Astrocyte (in vitro differentiated cells and primary cell): ENCODE measurements around the gene BRD7. TPM values are rescaled to one million over a fixed set of nuclear protein-coding genes. Genes with fewer than 3 reads are reported as not detected.

Experiments
- DNase-seq: peaks from one replicate; pipeline ENCODE4 v3.0.0-alpha.2; 2010; ENCODE audit warnings: low read depth
- FAIRE-seq: peaks from 2 replicates; lab custom pipeline; 2011; peaks lifted over from hg19 to GRCh38; lab: Jason Lieb, UNC
- H2AFZ ChIP-seq: 2 replicates; pipeline ENCODE4 v1.6.0; 2012; ENCODE audit warnings: low read depth, low read length, inconsistent platforms
- H3K27ac ChIP-seq: 2 replicates; pipeline ENCODE4 v1.5.1; 2011; ENCODE audit warnings: low read depth, low read length, inconsistent platforms
- H3K27me3 ChIP-seq: 2 replicates; pipeline ENCODE4 v1.6.0; 2011; ENCODE audit warnings: low read length, inconsistent platforms; ENCODE audit not compliant: insufficient read depth
- H3K36me3 ChIP-seq: 2 replicates; pipeline ENCODE4 v1.5.1; 2011; ENCODE audit warnings: low read length, inconsistent platforms; ENCODE audit not compliant: insufficient read depth
- H3K4me1 ChIP-seq: 2 replicates; pipeline ENCODE4 v1.5.1; 2011; ENCODE audit warnings: low read length, inconsistent platforms; ENCODE audit not compliant: insufficient read depth
- H3K4me2 ChIP-seq: 2 replicates; pipeline ENCODE4 v1.6.0; 2012; ENCODE audit warnings: low read length, inconsistent platforms
- H3K4me3 ChIP-seq: 2 replicates; pipeline ENCODE4 v1.5.1; 2011; ENCODE audit warnings: low read depth, mild to moderate bottlenecking, low read length, inconsistent platforms; ENCODE audit not compliant: insufficient read depth
- H3K79me2 ChIP-seq: 2 replicates; pipeline ENCODE4 v1.6.0; 2012; ENCODE audit warnings: mild to moderate bottlenecking, low read length, inconsistent platforms; ENCODE audit not compliant: insufficient read depth
- H3K9ac ChIP-seq: 2 replicates; pipeline ENCODE4 v1.6.0; 2012; ENCODE audit warnings: mild to moderate bottlenecking, low read length, inconsistent platforms
- H3K9me3 ChIP-seq: 2 replicates; pipeline ENCODE4 v1.5.1; 2012; ENCODE audit warnings: low read depth, mild to moderate bottlenecking, low read length, inconsistent platforms; ENCODE audit not compliant: insufficient read depth
- H4K20me1 ChIP-seq: 2 replicates; pipeline ENCODE4 v1.6.0; 2012; ENCODE audit warnings: low read length, inconsistent platforms; ENCODE audit not compliant: insufficient read depth
- H3K27ac Mint-ChIP-seq: one replicate; pipeline ENCODE4 v1.8.0; 2021; ENCODE audit warnings: mild to moderate bottlenecking, mixed read lengths; ENCODE audit not compliant: unreplicated experiment
- H3K27me3 Mint-ChIP-seq: one replicate; pipeline ENCODE4 v1.8.0; 2021; ENCODE audit warnings: low read depth, mixed read lengths; ENCODE audit not compliant: unreplicated experiment
- H3K36me3 Mint-ChIP-seq: one replicate; pipeline ENCODE4 v1.8.0; 2021; ENCODE audit warnings: low read depth, mixed read lengths; ENCODE audit not compliant: unreplicated experiment
- H3K4me1 Mint-ChIP-seq: one replicate; pipeline ENCODE4 v1.8.0; 2021; ENCODE audit warnings: low read depth, mixed read lengths; ENCODE audit not compliant: unreplicated experiment
- H3K4me3 Mint-ChIP-seq: one replicate; pipeline ENCODE4 v1.8.0; 2021; ENCODE audit warnings: mild to moderate bottlenecking, moderate library complexity, mixed read lengths; ENCODE audit not compliant: unreplicated experiment
- H3K9me3 Mint-ChIP-seq: one replicate; pipeline ENCODE4 v1.8.0; 2021; ENCODE audit warnings: mild to moderate bottlenecking, mixed read lengths; ENCODE audit not compliant: unreplicated experiment
- EZH2 ChIP-seq: IDR thresholded peaks from 2 replicates; pipeline ENCODE4 v1.6.1; 2012; ENCODE audit warnings: mild to moderate bottlenecking, low read length, inconsistent platforms; ENCODE audit not compliant: insufficient read depth
- total RNA-seq: library from RNA; stranded (reverse); gene quantifications from 2 replicates; pipeline ENCODE4 v1.2.1, GENCODE V29; 2021
- TF ChIP-seq, protein P1 (sequence below): IDR thresholded peaks from 2 replicates; pipeline ENCODE4 v1.5.1; 2011; ENCODE audit warnings: low read depth, mild to moderate bottlenecking, inconsistent platforms, low read length, moderate library complexity; ENCODE audit not compliant: insufficient read depth

BRD7 gene
- total RNA-seq, 1 donor from 2014 or later = 58.5 TPM

DNA sequence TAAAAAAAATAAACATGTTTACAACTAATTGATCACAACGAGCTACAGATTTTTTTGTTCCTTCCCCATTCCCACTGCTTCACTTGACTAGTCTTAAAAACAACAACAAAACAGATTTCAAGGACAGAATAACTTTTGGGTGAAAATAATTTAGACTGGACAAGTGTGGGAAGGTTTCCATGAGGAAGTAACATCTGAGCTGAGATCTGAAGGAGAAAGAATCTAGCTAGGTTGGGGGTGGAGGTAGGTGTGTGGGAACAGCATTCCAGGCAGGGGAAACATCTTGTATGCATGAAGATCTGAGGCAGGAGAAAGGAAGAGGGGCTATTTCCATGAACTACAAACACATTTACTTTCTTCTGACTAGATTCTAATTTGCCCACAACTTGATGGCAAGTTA, 9.2 kb downstream of the BRD7 start:
- H3K4me1 Mint-ChIP-seq = peaks cover 11% of the 10 kb centered on the region
- H2AFZ ChIP-seq = no peak overlapping the region
- TF ChIP-seq, protein P1, sequence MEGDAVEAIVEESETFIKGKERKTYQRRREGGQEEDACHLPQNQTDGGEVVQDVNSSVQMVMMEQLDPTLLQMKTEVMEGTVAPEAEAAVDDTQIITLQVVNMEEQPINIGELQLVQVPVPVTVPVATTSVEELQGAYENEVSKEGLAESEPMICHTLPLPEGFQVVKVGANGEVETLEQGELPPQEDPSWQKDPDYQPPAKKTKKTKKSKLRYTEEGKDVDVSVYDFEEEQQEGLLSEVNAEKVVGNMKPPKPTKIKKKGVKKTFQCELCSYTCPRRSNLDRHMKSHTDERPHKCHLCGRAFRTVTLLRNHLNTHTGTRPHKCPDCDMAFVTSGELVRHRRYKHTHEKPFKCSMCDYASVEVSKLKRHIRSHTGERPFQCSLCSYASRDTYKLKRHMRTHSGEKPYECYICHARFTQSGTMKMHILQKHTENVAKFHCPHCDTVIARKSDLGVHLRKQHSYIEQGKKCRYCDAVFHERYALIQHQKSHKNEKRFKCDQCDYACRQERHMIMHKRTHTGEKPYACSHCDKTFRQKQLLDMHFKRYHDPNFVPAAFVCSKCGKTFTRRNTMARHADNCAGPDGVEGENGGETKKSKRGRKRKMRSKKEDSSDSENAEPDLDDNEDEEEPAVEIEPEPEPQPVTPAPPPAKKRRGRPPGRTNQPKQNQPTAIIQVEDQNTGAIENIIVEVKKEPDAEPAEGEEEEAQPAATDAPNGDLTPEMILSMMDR = no peak
- TF ChIP-seq EZH2 = no peak
- no peaks in the 10 kb centered on the region for H3K27me3 ChIP-seq
- H3K36me3 ChIP-seq = peaks cover 29% of the 10 kb centered on the region
- H3K79me2 ChIP-seq = peaks cover 79% of the 10 kb centered on the region
- no peak for DNase-seq
- H3K4me3 ChIP-seq = no peak overlapping the region
- no peak for FAIRE-seq
- H3K9ac ChIP-seq = no peak overlapping the region
- no peak overlapping the region for H3K27ac ChIP-seq
- no peak overlapping the region for H3K27ac Mint-ChIP-seq
- no peaks in the 10 kb centered on the region for H3K27me3 Mint-ChIP-seq
- H3K4me1 ChIP-seq = no peaks in the 10 kb centered on the region
- H3K4me2 ChIP-seq = no peak overlapping the region
- H4K20me1 ChIP-seq = peaks cover 58% of the 10 kb centered on the region
- H3K4me3 Mint-ChIP-seq = no peak overlapping the region
- H3K9me3 Mint-ChIP-seq = no peaks in the 10 kb centered on the region
- H3K36me3 Mint-ChIP-seq = peaks cover 2% of the 10 kb centered on the region
- H3K9me3 ChIP-seq = no peaks in the 10 kb centered on the region

DNA sequence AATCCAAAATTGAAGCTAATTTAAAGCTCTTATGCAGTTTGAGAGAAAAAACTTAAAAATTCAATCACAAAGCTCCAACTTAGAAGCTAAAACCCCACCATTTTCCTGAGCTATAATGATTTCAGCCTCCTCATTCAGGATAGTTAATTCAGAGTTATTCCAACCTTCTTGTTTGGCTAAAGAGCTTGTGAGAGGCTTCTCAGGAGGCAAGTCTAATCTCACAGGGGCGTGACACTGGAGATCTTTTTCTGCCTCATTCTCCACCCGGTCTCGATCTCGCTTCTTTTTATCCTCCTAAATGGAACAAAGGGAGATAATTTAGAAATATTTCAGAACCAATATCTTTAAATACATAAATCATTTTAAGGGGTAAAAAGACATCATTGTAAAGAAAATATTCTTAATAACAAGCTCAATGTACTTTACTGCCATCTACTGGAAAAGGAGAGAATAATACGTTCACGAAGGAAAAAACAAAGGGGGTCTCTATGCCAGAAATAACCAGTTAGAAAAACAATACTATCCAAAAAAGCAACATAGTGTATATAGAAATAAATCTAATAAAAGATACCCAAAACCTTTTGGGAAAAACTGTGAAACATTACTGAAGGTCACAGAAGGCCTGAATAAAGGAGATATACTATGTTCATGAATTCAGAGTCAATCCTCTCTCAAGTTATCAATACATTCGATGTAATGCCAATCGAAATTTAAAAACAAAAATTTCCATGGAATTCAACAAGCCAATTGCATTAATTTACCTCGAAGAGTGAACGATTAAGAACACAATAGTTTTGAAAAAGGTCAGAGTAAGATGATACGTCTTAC, 13.9 kb downstream of the BRD7 start:
- no peak for FAIRE-seq
- Mint-ChIP-seq H3K36me3 (no peaks in the 10 kb centered on the region), H3K27me3 (no peaks in the 10 kb centered on the region)

More for the DNA sequence above, 13.9 kb downstream of the BRD7 start:
- Histone ChIP-seq H3K79me2 (peaks cover 36% of the 10 kb centered on the region), H2AFZ (no peak overlapping the region), H3K27ac (no peak overlapping the region), H3K4me3 (no peak overlapping the region), H3K4me1 (no peaks in the 10 kb centered on the region), H3K9me3 (no peaks in the 10 kb centered on the region), H4K20me1 (peaks cover 26% of the 10 kb centered on the region), H3K4me2 (no peak overlapping the region), H3K36me3 (peaks cover 19% of the 10 kb centered on the region), H3K9ac (no peak overlapping the region), H3K27me3 (no peaks in the 10 kb centered on the region)
- Mint-ChIP-seq H3K4me3 (no peak overlapping the region), H3K9me3 (no peaks in the 10 kb centered on the region), H3K4me1 (peaks cover 5% of the 10 kb centered on the region), H3K27ac (no peak overlapping the region)
- no peak for TF ChIP-seq EZH2
- TF ChIP-seq, protein P1 = peak; percentile 50
- DNase-seq = no peak
